PC-3 (cell line): Measurements from ENCODE around the gene SHC4. TPM values are rescaled to one million over a fixed set of nuclear protein-coding genes. Genes with fewer than 3 reads are reported as not detected.

Source experiments
- ATAC-seq: fragments of 200-7000 bp; cut with Tn5 transposase; 2 replicates; pipeline ENCODE4 v1.9.1; 2020; ENCODE audit warnings: mild to moderate bottlenecking, moderate library complexity
- BruUV-seq: library from RNA; stranded (reverse); fragments of 400-500 nt; replicated peaks from 2 replicates; lab custom pipeline; 2021; lab: Mats Ljungman, UMichigan
- CTCF ChIA-PET: fragments of 300-600 bp; sonication (Branson Sonifier 250); formaldehyde crosslinking; loops from one replicate; lab custom pipeline; 2022; ENCODE audit warnings: antibody characterized with exemption; lab: Charles Lee
- POLR2A ChIA-PET: fragments of 300-600 bp; sonication (Branson Sonifier 250); formaldehyde crosslinking; loops from one replicate; lab custom pipeline; 2022; ENCODE audit warnings: antibody characterized with exemption; ENCODE audit not compliant: unreplicated experiment; lab: Charles Lee
- DNase-seq: peaks from one replicate; pipeline ENCODE4 v3.0.0-alpha.2; 2015
- H2AFZ ChIP-seq: fragments of 300-600 bp; sonication (generic); 2 replicates; pipeline ENCODE4 v1.6.0; 2016; ENCODE audit warnings: antibody characterized with exemption, low read length
- H3F3A ChIP-seq: fragments of 300-600 bp; sonication (generic); one replicate; pipeline ENCODE4 v1.6.0; 2017; ENCODE audit warnings: antibody characterized with exemption, low read length, control low read depth, mild to moderate bottlenecking; ENCODE audit not compliant: unreplicated experiment
- H3K27ac ChIP-seq: fragments of 300-600 bp; sonication (generic); 2 replicates; pipeline ENCODE4 v1.5.1; 2016; ENCODE audit warnings: mild to moderate bottlenecking, low read length
- H3K27me3 ChIP-seq: fragments of 300-600 bp; sonication (generic); 2 replicates; pipeline ENCODE4 v1.6.1; 2016; ENCODE audit warnings: low read length, mixed read lengths
- H3K36me3 ChIP-seq: fragments of 300-600 bp; sonication (generic); 2 replicates; pipeline ENCODE4 v1.6.1; 2016; ENCODE audit warnings: low read depth, mixed run types, low read length, mixed read lengths
- H3K4me1 ChIP-seq: fragments of 300-600 bp; sonication (generic); 2 replicates; pipeline ENCODE4 v1.5.1; 2016; ENCODE audit warnings: low read length; ENCODE audit not compliant: insufficient read depth
- H3K4me2 ChIP-seq: fragments of 300-600 bp; sonication (generic); 2 replicates; pipeline ENCODE4 v1.6.0; 2016; ENCODE audit warnings: low read length
- H3K4me3 ChIP-seq: fragments of 300-600 bp; sonication (generic); 2 replicates; pipeline ENCODE4 v1.5.1; 2016; ENCODE audit warnings: mild to moderate bottlenecking, low read length, mixed read lengths
- H3K79me2 ChIP-seq: fragments of 300-600 bp; sonication (generic); 2 replicates; pipeline ENCODE4 v1.6.1; 2017; ENCODE audit warnings: low read length, mixed read lengths
- H3K9ac ChIP-seq: fragments of 300-600 bp; sonication (generic); 2 replicates; pipeline ENCODE4 v1.6.0; 2016; ENCODE audit warnings: mild to moderate bottlenecking, low read length
- H3K9me2 ChIP-seq: fragments of 300-600 bp; sonication (generic); replicated peaks from 2 replicates; pipeline ENCODE4 v1.6.1; 2016; ENCODE audit warnings: mixed run types, low read length, mixed read lengths
- H3K9me3 ChIP-seq: fragments of 300-600 bp; sonication (generic); 2 replicates; pipeline ENCODE4 v1.6.1; 2016; ENCODE audit warnings: low read length, mixed read lengths
- H4K20me1 ChIP-seq: fragments of 300-600 bp; sonication (generic); 2 replicates; pipeline ENCODE4 v1.6.1; 2016; ENCODE audit warnings: low read length, mixed read lengths
- CTCF ChIP-seq: fragments of 300-600 bp; sonication (generic); conservative IDR thresholded peaks from 2 replicates; pipeline ENCODE4 v1.5.1; 2017; ENCODE audit warnings: antibody characterized with exemption, low read depth, mild to moderate bottlenecking, low read length
- EZH2 ChIP-seq: fragments of 300-600 bp; sonication (generic); IDR thresholded peaks from one replicate; pipeline ENCODE4 v1.6.1; 2017; ENCODE audit warnings: antibody characterized with exemption, mild to moderate bottlenecking, low read length; ENCODE audit not compliant: unreplicated experiment
- EZH2phosphoT487 ChIP-seq: fragments of 300-600 bp; sonication (generic); IDR thresholded peaks from 2 replicates; pipeline ENCODE4 v1.6.1; 2018; ENCODE audit warnings: mild to moderate bottlenecking, antibody characterized with exemption, low read length, borderline replicate concordance
- intact Hi-C: fragments of 100-400 bp; cut with micrococcal nuclease; formaldehyde crosslinking; loops from 2 replicates; pipeline ENCODE4 v1.9.0; 2023
- total RNA-seq: library from RNA; depleted of rRNA; stranded (reverse); fragments of >200 nt; gene quantifications from 2 replicates; pipeline ENCODE4 v1.2.3, GENCODE V29; 2014

Gene SHC4
- total RNA-seq, 1 experiment from 2014 or later = 2.4 TPM

GRCh38 chr15:48890375-48890972, 73.2 kb downstream of the SHC4 start:
- H3K9me3 ChIP-seq = no peaks in the 10 kb centered on the region
- peaks cover 6% of the 10 kb centered on the region; the same call in 1 of the 2 replicates for H3K4me1 ChIP-seq
- H2AFZ ChIP-seq = no peak overlapping the region
- no peaks in the 10 kb centered on the region for H3F3A ChIP-seq
- no peak overlapping the region for H3K9ac ChIP-seq
- no peak overlapping the region for H3K27ac ChIP-seq
- H3K4me3 ChIP-seq = no peak overlapping the region
- H3K27me3 ChIP-seq = no peaks in the 10 kb centered on the region
- H3K9me2 ChIP-seq = no peaks in the 10 kb centered on the region
- TF ChIP-seq EZH2 = no peak
- BruUV-seq = no TSS peak
- no peaks in the 10 kb centered on the region for H4K20me1 ChIP-seq
- ATAC-seq (no peak), DNase-seq (no peak)
- POLR2A ChIA-PET = no interaction called here
- no peaks in the 10 kb centered on the region for H3K79me2 ChIP-seq
- intact Hi-C loops = no loop called here
- H3K36me3 ChIP-seq = no peaks in the 10 kb centered on the region
- CTCF ChIA-PET = no interaction called here
- no peak overlapping the region for H3K4me2 ChIP-seq

GRCh38 chr15:48889925-48890324, 73.8 kb downstream of the SHC4 start:
- ChIA-PET POLR2A (no interaction called here), CTCF (no interaction called here)
- Histone ChIP-seq H3K9ac (no peak overlapping the region), H3K79me2 (no peaks in the 10 kb centered on the region), H3K4me2 (no peak overlapping the region), H3K27me3 (no peaks in the 10 kb centered on the region), H3K4me1 (peaks cover 6% of the 10 kb centered on the region; the same call in 1 of the 2 replicates), H3F3A (no peaks in the 10 kb centered on the region), H3K4me3 (no peak overlapping the region), H3K9me2 (no peaks in the 10 kb centered on the region), H3K27ac (no peak overlapping the region), H2AFZ (no peak overlapping the region), H3K36me3 (no peaks in the 10 kb centered on the region), H4K20me1 (no peaks in the 10 kb centered on the region), H3K9me3 (no peaks in the 10 kb centered on the region)
- intact Hi-C loops = no loop called here
- no TSS peak for BruUV-seq
- DNase-seq (no peak), ATAC-seq (no peak)
- TF ChIP-seq EZH2phosphoT487 (no peak), EZH2 (no peak), CTCF (no peak)

- intact Hi-C loops = no loop called here
- no peak overlapping the region for H3K4me3 ChIP-seq
- ChIA-PET POLR2A (no interaction called here), CTCF (no interaction called here)
- no peak overlapping the region for H3K9ac ChIP-seq
- H3K27ac ChIP-seq = peak overlapping the region; percentile 38
- H3K4me1 ChIP-seq = peaks cover 6% of the 10 kb centered on the region; the same call in 1 of the 2 replicates
- H3K36me3 ChIP-seq = no peaks in the 10 kb centered on the region
- TF ChIP-seq EZH2 = no peak
- no peak for TF ChIP-seq CTCF
- no peak for TF ChIP-seq EZH2phosphoT487
- H3K4me2 ChIP-seq = no peak overlapping the region
- H3F3A ChIP-seq = no peaks in the 10 kb centered on the region
- H3K79me2 ChIP-seq = no peaks in the 10 kb centered on the region
- ATAC-seq (no peak), DNase-seq (no peak)
- H3K9me2 ChIP-seq = no peaks in the 10 kb centered on the region
- H3K9me3 ChIP-seq = no peaks in the 10 kb centered on the region
- H2AFZ ChIP-seq = no peak overlapping the region
- no TSS peak for BruUV-seq
- no peaks in the 10 kb centered on the region for H3K27me3 ChIP-seq
- H4K20me1 ChIP-seq = no peaks in the 10 kb centered on the region
Observed at GRCh38 chr15:48888836-48889235, 74.9 kb downstream of the SHC4 start.
